Jurkat, Clone E6-1 (cell line): ENCODE measurements around the gene FAM107A.

Experiments
- DNase-seq: peaks from one replicate; pipeline ENCODE4 v3.0.0-alpha.2; 2011; ENCODE audit warnings: low read depth, low spot score
- H3K4me3 ChIP-seq: 2 replicates; pipeline ENCODE4 v1.5.1; 2011; ENCODE audit warnings: mild to moderate bottlenecking, low read length, control low read depth, moderate library complexity

Gene FAM107A

DNA sequence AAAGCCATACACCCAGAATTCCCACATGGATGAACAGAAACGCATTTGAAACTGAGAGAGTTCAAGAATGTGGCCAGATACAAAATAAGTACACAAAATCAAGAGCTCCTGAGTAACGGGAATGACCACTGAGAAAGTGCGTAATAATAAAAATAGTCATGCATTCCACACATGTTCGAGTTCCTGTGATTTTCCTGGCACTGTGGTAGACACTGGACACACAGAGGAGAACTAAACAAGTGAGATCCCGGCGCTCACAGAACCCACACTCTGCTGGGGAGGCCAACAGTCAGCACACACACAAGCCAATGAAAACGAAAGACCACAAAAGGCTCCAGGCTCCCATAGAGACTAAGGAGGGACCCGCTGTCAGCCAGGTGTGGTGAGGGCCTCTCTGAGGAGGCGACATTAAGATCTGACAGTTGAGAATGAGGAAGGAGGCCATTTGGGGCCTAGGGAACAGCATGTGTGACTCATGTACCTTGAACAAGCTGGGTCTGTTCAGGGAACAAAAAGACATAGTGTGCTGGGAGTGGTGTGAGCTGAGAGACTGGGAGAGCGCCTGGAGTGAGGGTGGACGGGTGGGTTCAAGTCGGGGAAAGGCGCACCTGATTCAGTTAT, 5.1 kb downstream of the FAM107A start:
- DNase-seq = no peak
- H3K4me3 ChIP-seq = no peak overlapping the region

DNA sequence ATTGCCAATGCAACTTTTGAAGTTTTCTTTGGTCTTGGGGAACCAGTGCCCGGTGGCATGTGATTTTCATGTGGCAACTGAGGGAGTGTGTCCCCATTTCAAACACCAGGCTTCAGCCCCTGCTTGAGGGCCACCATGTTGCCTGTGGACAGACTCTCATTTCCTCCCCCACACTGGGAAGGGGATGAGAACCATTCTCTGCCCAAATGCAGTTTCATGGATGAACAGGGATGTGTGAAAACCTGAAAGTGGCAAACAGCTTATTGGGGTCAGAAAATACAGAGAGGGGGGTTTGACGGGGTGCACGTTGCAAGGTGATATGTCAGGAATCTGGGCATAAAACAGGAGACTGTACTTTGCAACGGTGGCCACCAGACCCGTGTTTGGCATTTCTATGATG, 6.3 kb downstream of the FAM107A start:
- no peak overlapping the region for H3K4me3 ChIP-seq
- DNase-seq = no peak

- no peak for DNase-seq
- no peak overlapping the region for H3K4me3 ChIP-seq
These were observed 7.7 kb downstream of the FAM107A start for GRCh38 chr3:58569287-58570001.

GRCh38 chr3:58568572-58569286, 8.5 kb downstream of the FAM107A start:
- H3K4me3 ChIP-seq = no peak overlapping the region
- peak; percentile 44 for DNase-seq

DNA sequence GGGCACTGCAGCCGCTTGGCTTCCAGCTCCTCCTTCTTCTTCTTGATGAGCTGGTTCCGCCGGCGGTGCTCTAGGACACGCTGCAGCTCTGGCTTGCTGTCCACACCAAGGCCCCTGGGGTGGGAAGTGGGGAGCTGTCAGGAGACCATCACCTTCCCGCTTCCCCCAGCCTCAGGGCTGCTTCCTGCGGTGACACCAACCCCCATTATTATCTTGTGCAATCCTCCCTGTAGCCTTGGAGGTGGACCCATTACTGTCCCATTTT, 10.0 kb downstream of the FAM107A start:
- DNase-seq = no peak
- H3K4me3 ChIP-seq = no peak overlapping the region

DNA sequence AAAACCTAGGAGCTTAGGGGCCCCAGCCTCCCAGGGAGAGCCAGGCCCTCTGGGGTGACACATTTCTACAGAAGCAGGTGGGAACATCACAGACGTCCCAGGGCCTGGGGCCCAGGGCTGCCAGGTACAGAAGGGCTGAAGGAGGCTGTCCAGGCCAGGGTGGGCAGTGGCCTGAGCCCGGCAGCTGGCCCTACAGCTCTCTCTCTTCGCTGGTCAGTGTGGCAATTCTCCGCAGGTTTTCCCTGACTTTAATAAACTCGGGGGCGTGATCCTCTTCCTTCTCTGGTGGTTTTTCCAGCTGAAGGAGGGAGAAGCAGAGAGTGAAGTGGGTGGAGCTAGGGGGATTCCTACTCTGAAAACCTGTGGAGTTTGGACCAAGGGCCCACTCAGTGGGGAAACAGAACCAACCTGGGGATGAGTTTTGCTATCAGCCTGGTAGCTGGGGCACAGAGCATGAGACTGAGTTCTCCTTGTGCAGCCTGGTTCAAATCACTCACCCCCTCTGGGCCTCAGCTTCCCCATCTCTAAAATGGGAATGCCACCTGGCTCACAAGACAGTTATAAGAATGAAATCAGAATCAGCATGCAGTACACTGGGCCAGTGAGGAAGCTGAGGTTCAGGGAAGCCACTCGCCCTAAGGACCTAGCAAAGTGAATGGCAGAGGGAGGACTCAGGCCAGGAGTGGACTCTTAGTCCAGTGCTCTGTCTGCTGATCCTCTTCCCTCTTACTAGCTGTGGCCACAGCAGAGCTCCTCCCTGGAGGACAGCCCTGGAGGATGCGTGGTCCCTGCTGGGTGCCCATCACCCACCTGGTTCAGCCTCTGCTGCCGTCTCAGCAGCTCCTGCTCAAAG, 10.6 kb downstream of the FAM107A start:
- H3K4me3 ChIP-seq = no peak overlapping the region

GRCh38 chr3:58565621-58566397, 11.4 kb downstream of the FAM107A start:
- DNase-seq = peak; percentile 24
- H3K4me3 ChIP-seq = no peak overlapping the region

More for the DNA sequence above, 10.6 kb downstream of the FAM107A start:
- no peak for DNase-seq

- no peak for DNase-seq
- no peak overlapping the region for H3K4me3 ChIP-seq
These were observed 12.6 kb downstream of the FAM107A start for GRCh38 chr3:58564456-58565160.

- DNase-seq = no peak
- H3K4me3 ChIP-seq = no peak overlapping the region
These were observed 13.1 kb downstream of the FAM107A start for GRCh38 chr3:58564054-58564453.

- DNase-seq = no peak
- no peak overlapping the region for H3K4me3 ChIP-seq
These were observed 13.7 kb downstream of the FAM107A start for GRCh38 chr3:58563386-58564035.

- no peak overlapping the region for H3K4me3 ChIP-seq
- no peak for DNase-seq
These were observed 14.7 kb downstream of the FAM107A start for GRCh38 chr3:58562498-58562897.

DNA sequence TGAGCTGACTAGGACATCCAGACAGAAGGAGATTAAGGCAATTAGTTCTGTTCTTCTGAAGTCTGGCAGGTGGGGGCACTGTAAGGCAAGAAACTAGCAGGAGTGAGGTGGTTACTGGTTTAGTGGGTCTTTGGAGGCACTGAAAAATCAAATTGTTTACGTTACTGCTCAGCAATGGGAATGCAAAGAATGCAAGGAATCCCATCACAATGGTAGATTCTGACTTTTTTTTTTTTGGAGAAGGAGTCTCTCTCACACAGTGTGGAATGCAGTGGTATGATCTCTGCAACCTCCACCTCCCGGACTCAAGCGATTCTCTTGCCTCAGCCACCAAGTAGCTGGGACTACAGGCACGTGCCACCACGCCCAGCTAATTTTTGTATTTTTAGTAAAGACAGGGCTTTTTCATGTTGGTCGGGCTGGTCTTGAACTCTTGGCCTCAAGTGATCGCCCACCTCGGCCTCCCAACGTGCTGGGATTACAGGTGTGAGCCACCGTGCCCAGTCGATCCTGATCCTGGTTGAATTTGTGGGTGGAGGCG, 16.4 kb downstream of the FAM107A start:
- H3K4me3 ChIP-seq = no peak overlapping the region
- DNase-seq = no peak

DNA sequence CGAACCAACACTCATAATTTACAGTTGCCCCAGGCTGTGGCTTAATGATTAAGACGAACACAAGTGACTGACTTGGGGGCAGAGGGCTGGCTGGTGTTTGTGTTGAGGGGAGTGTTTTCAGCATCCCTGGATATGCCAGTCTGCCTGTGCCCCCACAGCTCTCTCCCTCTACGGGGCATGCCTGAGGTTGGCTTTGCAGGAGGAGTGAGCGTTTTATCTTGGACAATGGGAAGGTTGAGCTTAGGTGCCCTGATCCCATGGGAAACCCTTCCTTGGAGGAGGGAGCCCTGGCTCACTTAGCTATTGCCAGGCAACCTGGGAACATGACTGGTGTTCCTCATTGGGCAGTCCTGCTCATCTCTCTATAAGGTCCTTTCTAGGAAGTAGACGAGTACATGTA, 17.6 kb downstream of the FAM107A start:
- H3K4me3 ChIP-seq = no peak overlapping the region
- DNase-seq = no peak

- no peak for DNase-seq
- no peak overlapping the region for H3K4me3 ChIP-seq
These were observed 19.7 kb downstream of the FAM107A start for GRCh38 chr3:58557491-58557890.

- no peak overlapping the region for H3K4me3 ChIP-seq
- no peak for DNase-seq
These were observed 20.4 kb downstream of the FAM107A start for GRCh38 chr3:58556761-58557221.

GRCh38 chr3:58556001-58556400, 21.2 kb downstream of the FAM107A start:
- no peak for DNase-seq
- no peak overlapping the region for H3K4me3 ChIP-seq

DNA sequence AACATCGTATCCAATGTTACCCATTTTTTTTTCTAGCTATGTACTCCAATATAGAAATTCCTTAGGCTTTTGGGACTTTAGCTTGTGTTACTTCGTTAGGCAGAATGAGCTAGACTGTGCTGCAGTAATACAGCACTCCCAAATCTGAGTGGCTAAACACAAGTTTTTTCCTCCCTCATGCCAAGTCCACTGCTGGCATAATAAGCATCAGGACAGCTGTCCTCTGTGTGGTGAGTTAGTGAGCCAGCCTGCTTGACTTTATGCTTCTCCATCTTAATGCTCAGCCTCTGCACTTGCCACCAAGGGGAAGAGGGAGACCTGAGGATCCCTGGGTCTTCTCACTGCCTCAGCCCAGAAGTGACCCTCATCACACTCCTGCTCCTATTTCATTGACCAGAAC, 22.0 kb downstream of the FAM107A start:
- no peak for DNase-seq
- no peak overlapping the region for H3K4me3 ChIP-seq

- no peak overlapping the region for H3K4me3 ChIP-seq
- no peak for DNase-seq
These were observed 24.2 kb downstream of the FAM107A start for GRCh38 chr3:58553003-58553402.
